SU-DHL-6 (cell line): ENCODE measurements around the gene GPR162.

Experiments used
- H2AFZ ChIP-seq: fragments of 200-600 bp; sonication (generic); 2 replicates; pipeline ENCODE4 v1.6.1; 2014; ENCODE audit warnings: low read depth, mild to moderate bottlenecking, moderate library complexity, mixed read lengths, antibody characterized with exemption, low read length; ENCODE audit not compliant: severe bottlenecking
- H3F3A ChIP-seq: fragments of 200-600 bp; shearing (Covaris generic); 2 replicates; pipeline ENCODE4 v1.6.0; 2016; ENCODE audit warnings: antibody characterized with exemption, mild to moderate bottlenecking; ENCODE audit not compliant: insufficient read depth
- H3K27ac ChIP-seq: fragments of 200-600 bp; sonication (generic); 2 replicates; pipeline ENCODE4 v1.5.1; 2016; ENCODE audit warnings: low read depth, mild to moderate bottlenecking, low read length, moderate library complexity, mixed read lengths
- H3K27me3 ChIP-seq: fragments of 200-600 bp; sonication (generic), shearing (Covaris generic); 2 replicates; pipeline ENCODE4 v1.6.0; 2014; ENCODE audit warnings: mild to moderate bottlenecking, low read length
- H3K36me3 ChIP-seq: fragments of 200-600 bp; sonication (generic); 2 replicates; pipeline ENCODE4 v1.6.1; 2014; ENCODE audit warnings: mild to moderate bottlenecking, low read length, mixed read lengths
- H3K4me2 ChIP-seq: fragments of 300-600, 200-600 bp; shearing (Covaris generic), sonication (generic); 2 replicates; pipeline ENCODE4 v1.6.0; 2014; ENCODE audit warnings: low read length, low read depth, mild to moderate bottlenecking; ENCODE audit not compliant: poor library complexity, severe bottlenecking
- H3K4me3 ChIP-seq: fragments of 200-600 bp; sonication (generic); 2 replicates; pipeline ENCODE4 v1.5.1; 2014; ENCODE audit warnings: antibody characterized with exemption, low read length, mild to moderate bottlenecking, mixed read lengths; ENCODE audit not compliant: insufficient read depth, poor library complexity, severe bottlenecking
- H3K79me2 ChIP-seq: fragments of 200-600 bp; sonication (generic); 2 replicates; pipeline ENCODE4 v1.6.1; 2014; ENCODE audit warnings: mild to moderate bottlenecking, low read length, moderate library complexity; ENCODE audit not compliant: insufficient read depth
- H3K9ac ChIP-seq: fragments of 200-600 bp; sonication (generic); 2 replicates; pipeline ENCODE4 v1.7.0; 2014; ENCODE audit warnings: mild to moderate bottlenecking, low read length
- H3K9me2 ChIP-seq: fragments of 200-600 bp; sonication (generic); replicated peaks from 2 replicates; pipeline ENCODE4 v1.6.1; 2014; ENCODE audit warnings: low read length; ENCODE audit not compliant: insufficient read depth
- H3K9me3 ChIP-seq: fragments of 200-600 bp; sonication (generic); 2 replicates; pipeline ENCODE4 v1.6.1; 2014; ENCODE audit warnings: low read length, mixed read lengths; ENCODE audit not compliant: insufficient read depth
- H4K20me1 ChIP-seq: fragments of 200-600 bp; sonication (generic); 2 replicates; pipeline ENCODE4 v1.6.1; 2014; ENCODE audit warnings: low read depth, mild to moderate bottlenecking, antibody characterized with exemption, low read length, moderate library complexity, mixed read lengths
- EZH2phosphoT487 ChIP-seq: fragments of 200-600 bp; sonication (generic), shearing (Covaris generic); conservative IDR thresholded peaks from 2 replicates; pipeline ENCODE4 v1.6.1; 2018; ENCODE audit warnings: mild to moderate bottlenecking, antibody characterized with exemption, low read length, moderate library complexity, mixed read lengths
- TF ChIP-seq, protein P1 (sequence below): fragments of 200-600 bp; sonication (generic); IDR thresholded peaks from one replicate; pipeline ENCODE4 v1.5.1; 2017; ENCODE audit warnings: antibody characterized with exemption, mild to moderate bottlenecking, low read length, moderate library complexity; ENCODE audit not compliant: insufficient read depth, poor library complexity, severe bottlenecking

Gene GPR162

DNA sequence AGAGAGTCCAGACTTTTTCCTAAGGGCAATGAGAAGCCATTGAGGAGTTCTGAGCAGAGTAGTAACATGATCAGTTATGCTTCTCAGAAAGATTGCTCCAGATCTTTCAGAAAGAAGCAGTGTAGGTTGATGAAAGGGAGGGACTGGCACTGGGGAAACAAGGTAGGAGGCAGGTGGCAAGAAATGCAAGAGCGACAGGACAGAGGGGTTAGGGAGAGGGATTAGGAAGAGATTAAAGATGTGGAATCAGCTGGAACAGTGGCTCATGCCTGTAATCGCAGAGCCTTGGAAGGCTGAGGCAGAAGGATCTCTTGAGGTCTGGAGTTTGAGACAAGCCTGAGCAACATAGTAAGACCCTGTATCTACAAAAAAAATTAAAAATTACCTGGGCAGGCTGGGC, 26.1 kb downstream of the GPR162 start:
- H3K9me3 ChIP-seq = no peaks in the 10 kb centered on the region
- no peaks in the 10 kb centered on the region for H3K27me3 ChIP-seq
- H3K4me2 ChIP-seq = no peak overlapping the region
- H3K9ac ChIP-seq = no peak overlapping the region
- no peaks in the 10 kb centered on the region for H4K20me1 ChIP-seq
- H3K27ac ChIP-seq = no peak overlapping the region
- H3F3A ChIP-seq = peaks cover 9% of the 10 kb centered on the region; the same call in 1 of the 2 replicates
- peaks cover 17% of the 10 kb centered on the region for H3K79me2 ChIP-seq
- TF ChIP-seq, protein P1, sequence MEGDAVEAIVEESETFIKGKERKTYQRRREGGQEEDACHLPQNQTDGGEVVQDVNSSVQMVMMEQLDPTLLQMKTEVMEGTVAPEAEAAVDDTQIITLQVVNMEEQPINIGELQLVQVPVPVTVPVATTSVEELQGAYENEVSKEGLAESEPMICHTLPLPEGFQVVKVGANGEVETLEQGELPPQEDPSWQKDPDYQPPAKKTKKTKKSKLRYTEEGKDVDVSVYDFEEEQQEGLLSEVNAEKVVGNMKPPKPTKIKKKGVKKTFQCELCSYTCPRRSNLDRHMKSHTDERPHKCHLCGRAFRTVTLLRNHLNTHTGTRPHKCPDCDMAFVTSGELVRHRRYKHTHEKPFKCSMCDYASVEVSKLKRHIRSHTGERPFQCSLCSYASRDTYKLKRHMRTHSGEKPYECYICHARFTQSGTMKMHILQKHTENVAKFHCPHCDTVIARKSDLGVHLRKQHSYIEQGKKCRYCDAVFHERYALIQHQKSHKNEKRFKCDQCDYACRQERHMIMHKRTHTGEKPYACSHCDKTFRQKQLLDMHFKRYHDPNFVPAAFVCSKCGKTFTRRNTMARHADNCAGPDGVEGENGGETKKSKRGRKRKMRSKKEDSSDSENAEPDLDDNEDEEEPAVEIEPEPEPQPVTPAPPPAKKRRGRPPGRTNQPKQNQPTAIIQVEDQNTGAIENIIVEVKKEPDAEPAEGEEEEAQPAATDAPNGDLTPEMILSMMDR = no peak
- no peak for TF ChIP-seq EZH2phosphoT487
- no peak overlapping the region for H2AFZ ChIP-seq
- H3K4me3 ChIP-seq = no peak overlapping the region
- H3K9me2 ChIP-seq = no peaks in the 10 kb centered on the region
- no peaks in the 10 kb centered on the region for H3K36me3 ChIP-seq

DNA sequence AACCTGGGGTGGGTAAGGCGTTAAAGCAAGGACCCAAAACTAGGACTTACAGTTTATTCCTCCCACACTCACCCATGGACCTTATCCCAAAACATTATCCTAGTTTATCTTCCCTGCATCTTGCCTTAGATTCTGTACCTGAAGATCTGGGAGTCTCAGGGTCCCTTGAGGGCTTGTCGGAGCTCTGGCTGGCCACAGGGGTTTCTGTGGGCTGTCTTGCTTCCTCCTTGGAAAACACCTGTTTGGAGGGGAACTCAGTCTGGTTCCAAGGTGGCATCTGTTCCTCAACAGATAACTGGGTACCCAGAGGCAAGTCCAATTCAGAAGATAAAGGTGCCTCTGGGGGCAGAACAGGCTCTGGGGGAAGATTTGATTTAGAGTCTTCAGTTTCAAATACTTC, 27.8 kb downstream of the GPR162 start:
- no peaks in the 10 kb centered on the region for H3K9me3 ChIP-seq
- 0 out of 2 replicates have a peak overlapping the region, but pooled peaks have one; percentile 93 for H3K9ac ChIP-seq
- no peak overlapping the region for H2AFZ ChIP-seq
- peaks cover 9% of the 10 kb centered on the region; the same call in 1 of the 2 replicates for H3F3A ChIP-seq
- no peaks in the 10 kb centered on the region for H3K36me3 ChIP-seq
- no peak for TF ChIP-seq EZH2phosphoT487
- TF ChIP-seq, protein P1 = no peak
- no peaks in the 10 kb centered on the region for H4K20me1 ChIP-seq
- H3K4me3 ChIP-seq = no peak overlapping the region
- H3K9me2 ChIP-seq = no peaks in the 10 kb centered on the region
- H3K79me2 ChIP-seq = peaks cover 34% of the 10 kb centered on the region
- H3K4me2 ChIP-seq = peak overlapping the region; percentile 73
- no peak overlapping the region for H3K27ac ChIP-seq
- no peaks in the 10 kb centered on the region for H3K27me3 ChIP-seq

DNA sequence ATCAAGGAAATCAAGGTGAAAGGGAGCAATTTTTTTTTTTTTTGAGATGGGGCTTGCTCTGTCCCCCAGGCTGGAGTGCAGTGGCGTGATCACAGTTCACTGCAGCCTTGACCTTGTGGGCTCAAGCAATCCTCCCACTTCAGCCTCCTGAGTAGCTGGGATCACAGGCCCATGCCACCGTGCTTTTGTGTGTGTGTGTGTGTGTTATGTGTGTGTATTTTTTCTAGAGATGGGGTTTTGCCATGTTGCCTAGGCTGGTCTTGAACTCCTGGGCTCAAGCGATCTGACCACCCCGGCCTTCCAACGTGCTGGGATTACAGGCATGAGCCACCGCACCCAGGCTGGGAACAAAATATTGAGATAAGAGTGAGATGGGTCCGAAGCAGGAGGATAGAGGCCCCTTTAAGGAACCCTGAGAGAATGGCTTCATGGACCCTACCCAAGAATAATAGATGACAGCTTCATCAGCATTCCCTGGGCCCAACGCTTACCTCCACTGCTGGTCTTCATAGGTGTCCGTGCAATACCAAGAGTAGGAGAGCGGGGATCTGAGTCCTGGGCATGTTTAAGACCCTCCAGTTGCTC, 28.4 kb downstream of the GPR162 start:
- no peak for TF ChIP-seq EZH2phosphoT487
- TF ChIP-seq, protein P1 = no peak
- peak overlapping the region; percentile 83 for H3K27ac ChIP-seq
- H3K9ac ChIP-seq = peak overlapping the region; percentile 93
- H3K79me2 ChIP-seq = peaks cover 38% of the 10 kb centered on the region
- no peaks in the 10 kb centered on the region for H4K20me1 ChIP-seq
- no peaks in the 10 kb centered on the region for H3K9me3 ChIP-seq
- no peaks in the 10 kb centered on the region for H3K36me3 ChIP-seq
- H3K4me3 ChIP-seq = peak overlapping the region; percentile 87
- peaks cover 5% of the 10 kb centered on the region; the same call in 1 of the 2 replicates for H3F3A ChIP-seq
- H3K27me3 ChIP-seq = no peaks in the 10 kb centered on the region
- no peaks in the 10 kb centered on the region for H3K9me2 ChIP-seq
- no peak overlapping the region for H2AFZ ChIP-seq
- peak overlapping the region; percentile 73 for H3K4me2 ChIP-seq
